Endothelial cell of umbilical vein (primary cell): ENCODE results near the gene FMN2.

Source experiments
- CTCF ChIP-seq, 2 donors: IDR thresholded peaks; 1 replicate in 1 of 2; 2 replicates in 1 of 2; pipeline ENCODE4 v1.5.1; 2011; ENCODE audit warnings: low read length in 2 of 2, mild to moderate bottlenecking in 2 of 2, moderate library complexity in 2 of 2, control low read depth in 1 of 2, inconsistent platforms in 1 of 2, low read depth in 1 of 2; ENCODE audit not compliant: insufficient read depth in 1 of 2; ENCODE audit errors: extremely low read depth in 1 of 2
- EZH2 ChIP-seq: IDR thresholded peaks from 2 replicates; pipeline ENCODE4 v1.6.1; 2012; ENCODE audit warnings: borderline replicate concordance, low read depth, mild to moderate bottlenecking, moderate library complexity, low read length, inconsistent platforms; ENCODE audit not compliant: severe bottlenecking
- FOS ChIP-seq: IDR thresholded peaks from 2 replicates; pipeline ENCODE4 v1.6.1; 2011; ENCODE audit warnings: mild to moderate bottlenecking, low read length, moderate library complexity, borderline replicate concordance; ENCODE audit not compliant: insufficient read depth
- GATA2 ChIP-seq: IDR thresholded peaks from 2 replicates; pipeline ENCODE4 v1.7.0; 2011; ENCODE audit warnings: low read depth, mild to moderate bottlenecking, moderate library complexity, mixed read lengths, low read length; ENCODE audit not compliant: insufficient read length, insufficient read depth
- MAX ChIP-seq: IDR thresholded peaks from 2 replicates; pipeline ENCODE4 v1.6.1; 2011; ENCODE audit not compliant: insufficient read depth, insufficient read length
- MYC ChIP-seq: IDR thresholded peaks from one replicate; pipeline ENCODE4 v1.6.1; 2011; ENCODE audit warnings: mild to moderate bottlenecking, low read depth, low read length
- POLR2A ChIP-seq: IDR thresholded peaks from 2 replicates; pipeline ENCODE4 v1.6.1; 2012; ENCODE audit warnings: low read depth, mild to moderate bottlenecking, control low read depth, low read length
- POLR2AphosphoS5 ChIP-seq: IDR thresholded peaks from 2 replicates; pipeline ENCODE4 v1.6.1; 2012; ENCODE audit warnings: low read depth, mild to moderate bottlenecking, control low read depth, low read length, moderate library complexity; ENCODE audit not compliant: insufficient read depth

- TF ChIP-seq POLR2AphosphoS5 (no peak), CTCF (IDR thresholded peaks at IDR 0.05; ENCODE audit: extremely low read depth in 1 of 2, insufficient read depth in 1 of 2, low read depth in 1 of 2, low read length in 2 of 2) (no peak), POLR2A (no peak), GATA2 (no peak), EZH2 (no peak), MYC (no peak), MAX (no peak), FOS (no peak)
These were observed 36.7 kb downstream of the FMN2 start for GRCh38 chr1:240128366-240128765.
